Mucosa of gallbladder (tissue), 1 donor: Measurements from ENCODE around the gene EXT2. TPM values are rescaled to one million over a fixed set of nuclear protein-coding genes. Genes with fewer than 3 reads are reported as not detected.

Experiments used
- total RNA-seq: library from RNA; stranded (reverse); gene quantifications from one replicate; pipeline ENCODE4 v1.2.1, GENCODE V29; 2021
- donor health status: DM: no; HTN: no; CAD: no.

EXT2 gene
- total RNA-seq, 1 donor from 2014 or later = 61.3 TPM

Other genes starting within 250 kb of the EXT2 start
- 29.3 TPM for gene ALKBH3, start 214.8 kb upstream of the EXT2 start, total RNA-seq
- 143 TPM for gene C11orf96, start 153.0 kb upstream of the EXT2 start, total RNA-seq
- gene ACCSL, start 47.7 kb upstream of the EXT2 start, total RNA-seq = not detected
- 28.1 TPM for gene ACCS, start 29.4 kb upstream of the EXT2 start, total RNA-seq
- gene ALX4, start 214.5 kb downstream of the EXT2 start, total RNA-seq = 0.03 TPM